ENCODE results near the gene GPC6. TPM values are rescaled to one million over a fixed set of nuclear protein-coding genes. Genes with fewer than 3 reads are reported as not detected.

Gene GPC6
- total RNA-seq, 4 donors from 2014 or later, result 13.7 to 21.7 (median 16.5) TPM

- H3K27me3 ChIP-seq, result no peaks in the 10 kb centered on the region
- no peak for ATAC-seq
- TF ChIP-seq CTCF (IDR thresholded peaks at IDR 0.05) (no peak), EP300 (IDR thresholded peaks at IDR 0.05) (no peak), POLR2A (IDR thresholded peaks at IDR 0.05) (no peak), POLR2AphosphoS5 (IDR thresholded peaks at IDR 0.05) (no peak)
- 0 to 45% methylated on average over 1 to 5 of the region's 6 CpGs for WGBS, 2 donors (ENCODE audit: low coverage in 1 of 2)
- H3K4me3 ChIP-seq, result no peak overlapping the region
- H3K36me3 ChIP-seq, result no peaks in the 10 kb centered on the region
- H3K27ac ChIP-seq, result no peak overlapping the region
- H3K4me1 ChIP-seq, result no peaks in the 10 kb centered on the region
- peaks cover 0 to 11% (median 0%) of the 10 kb centered on the region in 3 donors for H3K9me3 ChIP-seq
Measured at GRCh38 chr13:93882086-93882651, 655.6 kb downstream of the GPC6 start.

GRCh38 chr13:93889430-93889951 lies 662.9 kb downstream of the GPC6 start:
- no peak overlapping the region for H3K4me3 ChIP-seq
- no peaks in the 10 kb centered on the region for H3K36me3 ChIP-seq
- H3K4me1 ChIP-seq, result no peaks in the 10 kb centered on the region
- H3K27me3 ChIP-seq, result no peaks in the 10 kb centered on the region
- H3K9me3 ChIP-seq, result no peaks in the 10 kb centered on the region
- ATAC-seq, result no peak
- no peak overlapping the region for H3K27ac ChIP-seq
- TF ChIP-seq CTCF (IDR thresholded peaks at IDR 0.05) (no peak), POLR2AphosphoS5 (IDR thresholded peaks at IDR 0.05) (no peak), POLR2A (IDR thresholded peaks at IDR 0.05) (no peak), EP300 (IDR thresholded peaks at IDR 0.05) (no peak)
- WGBS, 2 donors (ENCODE audit: low coverage in 1 of 2), result 64 to 80% methylated on average over 1 of the region's 1 CpG

- TF ChIP-seq CTCF (IDR thresholded peaks at IDR 0.05) (no peak), POLR2A (IDR thresholded peaks at IDR 0.05) (no peak), POLR2AphosphoS5 (IDR thresholded peaks at IDR 0.05) (no peak)
- Histone ChIP-seq H3K36me3 (no peaks in the 10 kb centered on the region), H3K9me3 (no peaks in the 10 kb centered on the region), H3K4me1 (no peaks in the 10 kb centered on the region), H3K4me3 (no peak overlapping the region), H3K27me3 (no peaks in the 10 kb centered on the region), H3K27ac (no peak overlapping the region)
- ATAC-seq, result no peak
- 32 to 56% methylated on average over 2 of the region's 2 CpGs for WGBS, 2 donors (ENCODE audit: low coverage in 1 of 2)
Measured at GRCh38 chr13:93899981-93900380, 673.4 kb downstream of the GPC6 start.

- Histone ChIP-seq H3K4me3 (no peak overlapping the region), H3K4me1 (no peaks in the 10 kb centered on the region), H3K27ac (no peak overlapping the region), H3K27me3 (no peaks in the 10 kb centered on the region), H3K9me3 (no peaks in the 10 kb centered on the region), H3K36me3 (no peaks in the 10 kb centered on the region)
- 30 to 45% methylated on average over 3 of the region's 3 CpGs for WGBS, 2 donors (ENCODE audit: low coverage in 1 of 2)
- TF ChIP-seq CTCF (IDR thresholded peaks at IDR 0.05), result no peak
- no peak for ATAC-seq
Measured at GRCh38 chr13:93900731-93901130, 674.1 kb downstream of the GPC6 start.

- Histone ChIP-seq H3K4me3 (no peak overlapping the region), H3K36me3 (no peaks in the 10 kb centered on the region), H3K4me1 (no peaks in the 10 kb centered on the region), H3K27ac (no peak overlapping the region), H3K27me3 (no peaks in the 10 kb centered on the region), H3K9me3 (no peaks in the 10 kb centered on the region)
- no peak for ATAC-seq
- WGBS, 2 donors (ENCODE audit: low coverage in 1 of 2), result 20 to 39% methylated on average over 3 of the region's 3 CpGs
- TF ChIP-seq EP300 (IDR thresholded peaks at IDR 0.05) (no peak), POLR2AphosphoS5 (IDR thresholded peaks at IDR 0.05) (no peak), POLR2A (IDR thresholded peaks at IDR 0.05) (no peak), CTCF (IDR thresholded peaks at IDR 0.05) (no peak)
Measured at GRCh38 chr13:93903909-93904308, 677.3 kb downstream of the GPC6 start.
